ENCODE measurements around the gene ARHGEF1. TPM values are rescaled to one million over a fixed set of nuclear protein-coding genes. Genes with fewer than 3 reads are reported as not detected.

The ARHGEF1 gene
- total and polyA plus RNA-seq, 7 experiments from 2014 or later = 184 to 1,236 (median 1,084) TPM

- ChIA-PET CTCF (interaction anchor here (0.7 to 4.2 kb wide), 4 partner anchors 38 to 85 kb away, joined by 3 to 26 read pairs (median 14); partner anchors contain the start of gene RPS19), POLR2A (interaction anchor here (0.9 to 9.3 kb wide), 11 partner anchors 8 to 85 kb away, joined by 3 to 106 read pairs (median 5); partner anchors contain the start of genes ARHGEF1, CD79A, RABAC1 and RPS19)
- Histone ChIP-seq H3K36me3 (ENCODE audit: control insufficient read depth in 2 of 3, insufficient read depth in 3 of 3, low read length in 3 of 3) (no peaks in the 10 kb centered on the region), H3K27ac (ENCODE audit: low read depth, low read length) (peak overlapping the region; percentile 57), H3K9me3 (ENCODE audit: control insufficient read depth in 2 of 3, low read length in 3 of 3) (no peaks in the 10 kb centered on the region), H3K4me1 (ENCODE audit: control insufficient read depth in 2 of 2, insufficient read depth in 2 of 2, low read length in 2 of 2) (peaks cover 23 to 41% of the 10 kb centered on the region in 2 donors), H3K27me3 (ENCODE audit: control insufficient read depth in 2 of 2, insufficient read depth in 2 of 2, low read length in 2 of 2) (no peaks in the 10 kb centered on the region), H3K4me3 (ENCODE audit: low read length) (no peak overlapping the region)
- H3K4me1 Mint-ChIP-seq = peaks cover 27 to 50% (median 41%) of the 10 kb centered on the region in 7 donors
- no peaks in the 10 kb centered on the region for H3K9me3 Mint-ChIP-seq
- peak overlapping the region; percentile 84 to 100 (median 96) for H3K27ac Mint-ChIP-seq
- peak overlapping the region in 9 of 10 donors; percentile 39 to 77 (median 60) for H3K4me3 Mint-ChIP-seq
- H3K36me3 Mint-ChIP-seq = no peaks in the 10 kb centered on the region
- peak; percentile 96 for ATAC-seq
- H3K27me3 Mint-ChIP-seq = peaks cover 0 to 16% (median 4%) of the 10 kb centered on the region in 5 donors
- peak; percentile 45 to 90 (median 82) for DNase-seq
- intact Hi-C loops (cut with micrococcal nuclease) = loop anchor here (1.0 to 2.0 kb wide), 3 partner anchors 16 to 70 kb away; partner anchors contain the start of gene ERFL (in 1 of the 2)
Measured at GRCh38 chr19:41945135-41945766, 62.3 kb downstream of the ARHGEF1 start.

GRCh38 chr19:41947091-41947490 is 64.1 kb downstream of the ARHGEF1 start:
- Histone ChIP-seq H3K27me3 (ENCODE audit: control insufficient read depth in 2 of 2, insufficient read depth in 2 of 2, low read length in 2 of 2) (no peaks in the 10 kb centered on the region), H3K9me3 (ENCODE audit: control insufficient read depth in 2 of 3, low read length in 3 of 3) (no peaks in the 10 kb centered on the region), H3K4me1 (ENCODE audit: control insufficient read depth in 2 of 2, insufficient read depth in 2 of 2, low read length in 2 of 2) (peaks cover 23 to 44% of the 10 kb centered on the region in 2 donors), H3K27ac (ENCODE audit: low read depth, low read length) (no peak overlapping the region), H3K4me3 (ENCODE audit: low read length) (no peak overlapping the region), H3K36me3 (ENCODE audit: control insufficient read depth in 2 of 3, insufficient read depth in 3 of 3, low read length in 3 of 3) (no peaks in the 10 kb centered on the region)
- H3K4me3 Mint-ChIP-seq = peak overlapping the region in 2 of 10 donors; percentile 18 to 21
- peaks cover 0 to 3% (median 0%) of the 10 kb centered on the region in 5 donors for H3K27me3 Mint-ChIP-seq
- ATAC-seq = no peak
- ChIA-PET CTCF (interaction anchor here (1.4 to 4.2 kb wide), 3 partner anchors 16 to 87 kb away, joined by 3 to 26 read pairs (median 22); partner anchors contain the start of gene RPS19), POLR2A (interaction anchor here (2.3 to 9.3 kb wide), 4 partner anchors 11 to 87 kb away, joined by 19 to 106 read pairs (median 35); partner anchors contain the start of genes ARHGEF1, CD79A, RABAC1 and RPS19)
- peaks cover 27 to 52% (median 40%) of the 10 kb centered on the region in 7 donors for H3K4me1 Mint-ChIP-seq
- no peaks in the 10 kb centered on the region for H3K9me3 Mint-ChIP-seq
- no peak for DNase-seq
- H3K27ac Mint-ChIP-seq = peak overlapping the region; percentile 65 to 95 (median 85)
- no peaks in the 10 kb centered on the region for H3K36me3 Mint-ChIP-seq
- intact Hi-C loops (cut with micrococcal nuclease) = no loop called here

GRCh38 chr19:41951686-41952172 is 68.7 kb downstream of the ARHGEF1 start:
- DNase-seq = peak; percentile 63 to 93 (median 78)
- peaks cover 0 to 10% (median 0%) of the 10 kb centered on the region in 3 experiments for H3K36me3 ChIP-seq (ENCODE audit: control insufficient read depth in 2 of 3, insufficient read depth in 3 of 3, low read length in 3 of 3)
- Mint-ChIP-seq H3K9me3 (no peaks in the 10 kb centered on the region), H3K4me1 (peaks cover 11 to 19% (median 12%) of the 10 kb centered on the region in 7 donors), H3K36me3 (peaks cover 0 to 4% (median 0%) of the 10 kb centered on the region in 5 donors), H3K27ac (peak overlapping the region in 8 of 9 donors; percentile 48 to 89 (median 63)), H3K4me3 (peak overlapping the region in 2 of 10 donors; percentile 54 to 67), H3K27me3 (no peaks in the 10 kb centered on the region)
- H3K9me3 ChIP-seq (ENCODE audit: control insufficient read depth in 2 of 3, low read length in 3 of 3) = no peaks in the 10 kb centered on the region
- POLR2A ChIA-PET = interaction anchor here (0.8 to 5.6 kb wide), 5 partner anchors 65 to 92 kb away, joined by 3 to 39 read pairs (median 12); partner anchors contain the start of gene RPS19
- peak overlapping the region; percentile 15 for H3K27ac ChIP-seq (ENCODE audit: low read depth, low read length)
- CTCF ChIA-PET = interaction anchor here (0.7 to 4.3 kb wide), 9 partner anchors 21 to 160 kb away, joined by 3 to 41 read pairs (median 4); partner anchors contain the start of gene RPS19
- peaks cover 0 to 15% of the 10 kb centered on the region in 2 donors for H3K4me1 ChIP-seq (ENCODE audit: control insufficient read depth in 2 of 2, insufficient read depth in 2 of 2, low read length in 2 of 2)
- no peaks in the 10 kb centered on the region for H3K27me3 ChIP-seq (ENCODE audit: control insufficient read depth in 2 of 2, insufficient read depth in 2 of 2, low read length in 2 of 2)
- H3K4me3 ChIP-seq (ENCODE audit: low read length) = no peak overlapping the region
- intact Hi-C loops (cut with micrococcal nuclease) = loop anchor here (1.0 to 2.0 kb wide), 6 partner anchors 16 to 158 kb away; no protein-coding TSS in a partner anchor
- ATAC-seq = peak; percentile 95

- Mint-ChIP-seq H3K9me3 (no peaks in the 10 kb centered on the region), H3K4me3 (no peak overlapping the region), H3K36me3 (peaks cover 0 to 6% (median 0%) of the 10 kb centered on the region in 5 donors), H3K27me3 (no peaks in the 10 kb centered on the region), H3K4me1 (peaks cover 24 to 29% (median 24%) of the 10 kb centered on the region in 7 donors), H3K27ac (peak overlapping the region in 2 of 9 donors; percentile 21 to 86)
- H3K36me3 ChIP-seq (ENCODE audit: control insufficient read depth in 2 of 3, insufficient read depth in 3 of 3, low read length in 3 of 3) = peaks cover 0 to 17% (median 0%) of the 10 kb centered on the region in 3 experiments
- DNase-seq (no peak), ATAC-seq (no peak)
- H3K9me3 ChIP-seq (ENCODE audit: control insufficient read depth in 2 of 3, low read length in 3 of 3) = no peaks in the 10 kb centered on the region
- ChIA-PET CTCF (no interaction called here), POLR2A (interaction anchor here (4.3 kb wide), 1 partner anchor 96 kb away, joined by 29 read pairs; the partner anchor contains the start of gene RPS19)
- intact Hi-C loops (cut with micrococcal nuclease) = loop anchor here in 1 of 2 donors (5.0 kb wide), 1 partner anchor 37 kb away; the partner anchor contains the start of gene ATP1A3
- H3K4me1 ChIP-seq (ENCODE audit: control insufficient read depth in 2 of 2, insufficient read depth in 2 of 2, low read length in 2 of 2) = peaks cover 9 to 15% of the 10 kb centered on the region in 2 donors
- H3K4me3 ChIP-seq (ENCODE audit: low read length) = no peak overlapping the region
- H3K27ac ChIP-seq (ENCODE audit: low read depth, low read length) = no peak overlapping the region
- H3K27me3 ChIP-seq (ENCODE audit: control insufficient read depth in 2 of 2, insufficient read depth in 2 of 2, low read length in 2 of 2) = no peaks in the 10 kb centered on the region
Measured at GRCh38 chr19:41955521-41955920, 72.5 kb downstream of the ARHGEF1 start.

GRCh38 chr19:41956621-41957020 is 73.6 kb downstream of the ARHGEF1 start:
- Mint-ChIP-seq H3K4me1 (peaks cover 19 to 25% (median 21%) of the 10 kb centered on the region in 7 donors), H3K4me3 (peak overlapping the region in 3 of 10 donors; percentile 14 to 80 (median 38)), H3K36me3 (peaks cover 0 to 6% (median 0%) of the 10 kb centered on the region in 5 donors), H3K9me3 (no peaks in the 10 kb centered on the region), H3K27me3 (no peaks in the 10 kb centered on the region), H3K27ac (peak overlapping the region in 1 of 9 donors; percentile 51)
- POLR2A ChIA-PET = interaction anchor here (3.8 to 4.3 kb wide), 2 partner anchors 10 to 97 kb away, joined by 28 to 29 read pairs; partner anchors contain the start of gene RPS19
- intact Hi-C loops (cut with micrococcal nuclease) = loop anchor here in 1 of 2 donors (5.0 kb wide), 1 partner anchor 36 kb away; the partner anchor contains the start of gene ATP1A3
- Histone ChIP-seq H3K4me1 (ENCODE audit: control insufficient read depth in 2 of 2, insufficient read depth in 2 of 2, low read length in 2 of 2) (peaks cover 9% of the 10 kb centered on the region in 2 donors), H3K4me3 (ENCODE audit: low read length) (no peak overlapping the region), H3K9me3 (ENCODE audit: control insufficient read depth in 2 of 3, low read length in 3 of 3) (no peaks in the 10 kb centered on the region), H3K27ac (ENCODE audit: low read depth, low read length) (no peak overlapping the region), H3K27me3 (ENCODE audit: control insufficient read depth in 2 of 2, insufficient read depth in 2 of 2, low read length in 2 of 2) (no peaks in the 10 kb centered on the region), H3K36me3 (ENCODE audit: control insufficient read depth in 2 of 3, insufficient read depth in 3 of 3, low read length in 3 of 3) (peaks cover 0 to 17% (median 0%) of the 10 kb centered on the region in 3 experiments)
- ATAC-seq (no peak), DNase-seq (no peak)
- CTCF ChIA-PET = interaction anchor here (0.7 kb wide), 1 partner anchor 96 kb away, joined by 6 read pairs; the partner anchor contains the start of gene RPS19

All from naive thymus-derived CD4-positive, alpha-beta T cell (primary cell).